HG03196 (cell line): ENCODE measurements around the gene STS.
A peak's percentile ranks its signal among the peaks of the same experiment; 100 is the strongest.

ENCODE experiments used
- ATAC-seq: cut with Tn5 transposase; IDR thresholded peaks from one replicate; pipeline ENCODE4 v1.9.1; 2021; ENCODE audit not compliant: unreplicated experiment

The STS gene

GRCh38 chrX:7147413-7147977 is at the start of gene STS:
Gene STS, plus strand, starts transcription at chrX:7147712. Its CDS starts 105,488 bp downstream, at chrX:7253200.
- ATAC-seq = peak; percentile 61

- ATAC-seq = no peak
Observed at GRCh38 chrX:7100022-7100421, 47.5 kb upstream of the STS start.

- ATAC-seq = no peak
Observed at GRCh38 chrX:7102119-7102518, 45.4 kb upstream of the STS start.

GRCh38 chrX:7106649-7107048 is 40.9 kb upstream of the STS start:
- no peak for ATAC-seq

- no peak for ATAC-seq
Observed at GRCh38 chrX:7108030-7108429, 39.5 kb upstream of the STS start.

- no peak for ATAC-seq
Observed at GRCh38 chrX:7109049-7109531, 38.4 kb upstream of the STS start.

- ATAC-seq = peak; percentile 47
Observed at GRCh38 chrX:7109838-7110793, 37.4 kb upstream of the STS start.

GRCh38 chrX:7110821-7111276 is 36.7 kb upstream of the STS start:
- peak; percentile 51 for ATAC-seq

GRCh38 chrX:7111518-7111917 is 36.0 kb upstream of the STS start:
- no peak for ATAC-seq

GRCh38 chrX:7112071-7112470 is 35.4 kb upstream of the STS start:
- no peak for ATAC-seq

- peak; percentile 80 for ATAC-seq
Observed at GRCh38 chrX:7115557-7115956, 32.0 kb upstream of the STS start.

GRCh38 chrX:7116081-7116480 is 31.4 kb upstream of the STS start:
- ATAC-seq = no peak

GRCh38 chrX:7117587-7117986 is 29.9 kb upstream of the STS start:
- no peak for ATAC-seq

GRCh38 chrX:7119950-7120877 is 27.3 kb upstream of the STS start:
- no peak for ATAC-seq

GRCh38 chrX:7120878-7121219 is 26.7 kb upstream of the STS start:
- ATAC-seq = no peak

- no peak for ATAC-seq
Observed at GRCh38 chrX:7127056-7127455, 20.5 kb upstream of the STS start.

GRCh38 chrX:7131621-7132020 is 15.9 kb upstream of the STS start:
- ATAC-seq = no peak

GRCh38 chrX:7132335-7133049 is 15.0 kb upstream of the STS start:
- ATAC-seq = no peak

- no peak for ATAC-seq
Observed at GRCh38 chrX:7133050-7133440, 14.5 kb upstream of the STS start.

- ATAC-seq = no peak
Observed at GRCh38 chrX:7134981-7135380, 12.5 kb upstream of the STS start.
